ENCODE results near the gene NCSTN.

NCSTN gene

GRCh38 chr1:160406131-160406968, 63.2 kb downstream of the NCSTN start:
- no peak for DNase-seq (ENCODE audit: low read depth)

GRCh38 chr1:160407839-160408801, 64.9 kb downstream of the NCSTN start:
- DNase-seq (ENCODE audit: low read depth): no peak

All from fibroblast of the conjunctiva (primary cell).